Adrenal gland (tissue), 12 donors: Measurements from ENCODE around the gene ZNF664. TPM values are rescaled to one million over a fixed set of nuclear protein-coding genes. Genes with fewer than 3 reads are reported as not detected.

ENCODE experiments used
- DNase-seq, 7 donors: peaks; one replicate each; pipeline ENCODE4 v3.0.0-alpha.2; 2019 to 2020
- H3K27ac ChIP-seq, 5 donors: fragments of 200-600 bp; sonication (generic) in 4 of 5; 1 replicate in 3 of 5; 2 replicates in 2 of 5; pipeline versions ENCODE4 v1.5.1 to v1.8.0; 2016 to 2020; ENCODE audit warnings: mild to moderate bottlenecking in 1 of 5
- H3K27me3 ChIP-seq: fragments of 200-600 bp; 2 replicates; pipeline ENCODE4 v1.8.0; 2021
- H3K36me3 ChIP-seq, 2 donors: fragments of 200-600 bp; replicated peaks in 1 of 2; 1 replicate in 1 of 2; 2 replicates in 1 of 2; pipeline versions ENCODE4 v1.5.1 to v1.8.0; 2018 to 2022
- H3K4me1 ChIP-seq, 2 donors: fragments of 200-600 bp; replicated peaks in 1 of 2; 1 replicate in 1 of 2; 2 replicates in 1 of 2; pipeline versions ENCODE4 v1.5.1 to v1.8.0; 2018 to 2021
- H3K4me3 ChIP-seq, 4 donors: fragments of 200-600 bp; sonication (generic) in 3 of 4; one replicate each; pipeline ENCODE4 v1.5.1; 2016 to 2018
- H3K9me3 ChIP-seq, 3 donors: fragments of 200-600 bp; sonication (generic) in 1 of 3; replicated peaks in 1 of 3; 1 replicate in 2 of 3; 2 replicates in 1 of 3; pipeline versions ENCODE4 v1.5.1 to v1.8.0; 2016 to 2021
- POLR2A ChIP-seq, 2 donors: fragments of 450-650 bp; IDR thresholded peaks; one replicate each; pipeline ENCODE4 v1.6.1; 2017; ENCODE audit warnings: antibody characterized with exemption in 2 of 2, mild to moderate bottlenecking in 2 of 2, moderate library complexity in 1 of 2
- WGBS, 4 donors: extraction: QIAGEN DNeasy Blood & Tissue Kit in 2 of 4; methylation state at CpG; one replicate each; pipeline versions ENCODE4 v1.1.5 to v1.1.7; 2013 to 2017; 5-methylcytosine and 5-hydroxymethylcytosine counted together
- intact Hi-C, 2 donors: fragments of 100-400 bp; cut with DNase I; formaldehyde crosslinking; loops; one replicate each; pipeline versions ENCODE4 v1.14.1 to v1.15.0; 2022 to 2023
- polyA plus RNA-seq, 3 donors: library from polyadenylated mRNA; stranded (reverse); fragments of 200-250 nt in 2 of 3; fragments of 350-450 nt in 1 of 3; fragmentation: Illumina TruSeq in 1 of 3; extraction: RNeasy Lipid Tissue Mini Kit (QIAGEN cat#74804) in 1 of 3; gene quantifications; one replicate each; pipeline ENCODE4 v1.2.3, GENCODE V29; 2013 to 2014
- total RNA-seq, 9 donors: library from RNA; depleted of rRNA in 4 of 9; stranded (reverse); fragments of >200 nt in 4 of 9; fragments of 120-200 nt in 1 of 9; fragmentation: NEBNext Ultra II Directional in 1 of 9; extraction: Animal tissue kit (Norgen Biotek cat#: 25700) in 1 of 9; gene quantifications; one replicate each; pipeline versions ENCODE4 v1.1.0 to v1.2.4, GENCODE V29; 2013 to 2023
- TF ChIP-seq, protein P1 (sequence below), 6 experiments: fragments of 450-650 bp in 4 of 6; fragments of 200-600 bp in 2 of 6; sonication (generic) in 1 of 6; IDR thresholded peaks; 1 replicate in 5 of 6; 2 replicates in 1 of 6; pipeline versions ENCODE4 v1.5.1 to v1.8.0; 2016 to 2021; ENCODE audit warnings: antibody characterized with exemption in 6 of 6, mild to moderate bottlenecking in 2 of 6, moderate library complexity in 1 of 6
- donor health status: healthy with polysubstance abuse.
- donor health status: Bipolar disorder and iron deficiency.
- donor health status: DM: yes; HTN: yes; CAD: no.
- donor health status: DM: no; HTN: no; CAD: no.
- donor health status: DM: no; HTN: no; CAD: no.
- donor health status: DM: yes; HTN: yes; CAD: no.

ZNF664 gene
- total and polyA plus RNA-seq, 12 donors: 19.6 to 66.9 (median 49.4) TPM

DNA sequence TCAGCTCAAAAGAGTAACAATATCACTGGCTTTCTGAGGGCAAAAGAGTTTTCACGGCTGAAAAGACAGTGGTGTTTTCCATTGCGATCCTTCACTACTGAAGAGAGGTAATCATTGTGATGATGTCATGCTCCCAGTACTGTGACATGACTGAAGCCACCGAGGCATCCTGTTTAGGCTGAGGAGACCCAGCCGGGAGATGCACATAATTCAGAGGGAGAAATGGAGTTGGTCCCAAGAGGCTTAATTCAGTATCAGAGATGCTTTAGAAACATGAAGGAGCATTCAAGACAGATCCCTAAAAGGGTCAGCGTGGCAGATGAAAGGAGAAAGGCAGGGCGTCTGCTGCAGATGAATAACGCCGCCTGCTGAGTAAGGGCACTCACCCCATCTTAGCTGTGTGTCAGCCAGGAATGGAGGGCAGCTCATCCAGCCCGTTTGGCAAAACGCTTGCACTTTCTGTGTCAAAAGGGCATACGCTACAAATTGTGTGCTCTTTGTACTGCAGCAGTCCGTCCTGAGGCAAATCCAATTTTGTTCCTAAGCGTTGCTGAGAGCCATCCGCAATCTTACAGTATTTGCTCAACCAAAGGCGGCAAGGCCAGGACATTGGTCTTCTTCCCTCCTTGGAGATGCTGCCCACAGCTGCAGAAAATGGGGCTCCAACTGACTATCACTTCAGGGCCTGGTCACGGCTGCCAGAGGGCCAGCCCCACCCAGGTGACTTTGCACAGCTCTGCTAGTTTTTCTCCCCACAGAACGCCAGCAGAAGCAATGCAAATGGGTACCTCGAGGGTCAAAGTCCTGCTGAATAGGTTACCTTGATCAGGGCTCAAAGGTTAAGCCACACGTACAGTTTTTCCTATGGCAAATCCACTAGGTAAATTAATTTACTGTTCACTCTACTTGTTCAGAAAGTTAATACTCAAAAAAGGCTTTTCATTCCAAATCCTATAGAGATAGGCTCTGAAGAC, 23.9 kb upstream of the ZNF664 start:
- WGBS, 4 donors: 85 to 86% (median 85%) methylated on average over 19 of the region's 19 CpGs
- Histone ChIP-seq H3K4me3 (no peak overlapping the region), H3K27me3 (no peaks in the 10 kb centered on the region), H3K4me1 (peaks cover 0 to 8% of the 10 kb centered on the region in 2 donors), H3K9me3 (no peaks in the 10 kb centered on the region), H3K27ac (no peak overlapping the region), H3K36me3 (no peaks in the 10 kb centered on the region)
- TF ChIP-seq, protein P1, sequence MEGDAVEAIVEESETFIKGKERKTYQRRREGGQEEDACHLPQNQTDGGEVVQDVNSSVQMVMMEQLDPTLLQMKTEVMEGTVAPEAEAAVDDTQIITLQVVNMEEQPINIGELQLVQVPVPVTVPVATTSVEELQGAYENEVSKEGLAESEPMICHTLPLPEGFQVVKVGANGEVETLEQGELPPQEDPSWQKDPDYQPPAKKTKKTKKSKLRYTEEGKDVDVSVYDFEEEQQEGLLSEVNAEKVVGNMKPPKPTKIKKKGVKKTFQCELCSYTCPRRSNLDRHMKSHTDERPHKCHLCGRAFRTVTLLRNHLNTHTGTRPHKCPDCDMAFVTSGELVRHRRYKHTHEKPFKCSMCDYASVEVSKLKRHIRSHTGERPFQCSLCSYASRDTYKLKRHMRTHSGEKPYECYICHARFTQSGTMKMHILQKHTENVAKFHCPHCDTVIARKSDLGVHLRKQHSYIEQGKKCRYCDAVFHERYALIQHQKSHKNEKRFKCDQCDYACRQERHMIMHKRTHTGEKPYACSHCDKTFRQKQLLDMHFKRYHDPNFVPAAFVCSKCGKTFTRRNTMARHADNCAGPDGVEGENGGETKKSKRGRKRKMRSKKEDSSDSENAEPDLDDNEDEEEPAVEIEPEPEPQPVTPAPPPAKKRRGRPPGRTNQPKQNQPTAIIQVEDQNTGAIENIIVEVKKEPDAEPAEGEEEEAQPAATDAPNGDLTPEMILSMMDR (IDR thresholded peaks at IDR 0.05): no peak
- no peak for TF ChIP-seq POLR2A (IDR thresholded peaks at IDR 0.05)
- DNase-seq: peak in 1 of 7 donors; percentile 44
- intact Hi-C loops: no loop called here

DNA sequence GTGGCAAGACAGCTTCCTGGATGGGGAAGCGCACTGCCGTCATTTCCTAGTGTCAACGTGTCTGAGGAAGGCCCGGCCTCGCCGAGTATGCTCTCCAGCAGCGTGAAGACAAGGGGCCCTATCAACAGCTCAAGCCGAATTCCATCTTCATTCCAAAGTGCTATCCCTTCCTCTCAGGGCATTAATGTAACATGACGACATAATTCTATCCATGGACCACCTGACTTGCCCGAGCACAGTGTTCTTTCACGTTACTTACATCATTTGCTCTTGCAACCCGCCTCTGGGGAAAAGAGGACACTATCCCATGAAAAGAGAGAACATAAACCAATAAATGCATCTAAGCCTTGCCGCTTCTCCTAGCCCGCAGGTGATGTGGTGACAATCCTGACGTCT, 23.2 kb upstream of the ZNF664 start:
- WGBS, 4 donors: 91 to 95% (median 93%) methylated on average over 15 of the region's 15 CpGs
- Histone ChIP-seq H3K4me3 (no peak overlapping the region), H3K27ac (no peak overlapping the region), H3K9me3 (no peaks in the 10 kb centered on the region), H3K4me1 (peaks cover 0 to 8% of the 10 kb centered on the region in 2 donors), H3K27me3 (no peaks in the 10 kb centered on the region), H3K36me3 (no peaks in the 10 kb centered on the region)
- peak in 1 of 7 donors; percentile 25 for DNase-seq
- intact Hi-C loops: no loop called here
- TF ChIP-seq POLR2A (IDR thresholded peaks at IDR 0.05): no peak
- TF ChIP-seq, protein P1 (IDR thresholded peaks at IDR 0.05): no peak

DNA sequence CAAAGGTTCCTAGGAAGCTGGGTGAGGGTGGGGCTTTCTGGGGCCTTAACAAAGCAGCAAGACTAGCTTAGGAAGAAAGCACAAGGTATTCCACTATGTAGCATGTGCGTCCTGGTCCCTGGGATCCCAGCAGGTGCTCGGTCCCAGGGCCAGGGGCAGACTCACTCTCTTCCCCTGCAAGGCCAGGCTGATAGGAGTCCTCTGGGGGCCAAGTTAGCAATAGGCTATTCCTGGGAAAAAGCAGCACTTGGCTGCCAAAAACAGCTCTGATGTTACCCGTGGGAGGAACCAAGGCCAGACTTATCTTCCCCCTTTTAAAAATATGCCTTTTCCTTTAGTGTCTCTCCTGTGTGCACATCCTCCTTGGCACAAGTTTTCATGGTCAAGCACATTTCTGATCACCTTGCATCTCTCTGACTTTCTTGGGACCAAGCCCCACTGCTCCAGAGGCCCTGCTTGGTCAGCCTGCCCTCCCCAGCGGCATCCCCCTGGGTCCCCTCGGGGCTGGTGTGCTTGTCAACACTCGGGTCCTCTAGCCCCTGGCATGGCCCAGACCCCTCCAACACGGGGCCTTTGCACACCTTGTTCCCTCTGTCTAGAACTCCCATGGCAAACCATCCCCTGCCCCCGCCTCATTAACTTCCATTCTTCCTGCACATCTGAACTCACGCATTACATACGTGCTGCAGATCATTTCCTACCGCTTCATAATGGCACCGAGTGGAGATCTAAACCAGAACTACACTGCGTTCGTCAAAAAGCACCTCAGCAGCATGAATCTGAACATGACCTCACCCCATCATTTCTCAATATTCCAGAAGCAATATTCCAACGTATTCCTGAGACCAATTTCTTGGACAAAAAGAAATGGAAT, 22.3 kb upstream of the ZNF664 start:
- no peaks in the 10 kb centered on the region for H3K36me3 ChIP-seq
- H3K4me3 ChIP-seq: no peak overlapping the region
- no peaks in the 10 kb centered on the region for H3K9me3 ChIP-seq
- 79 to 85% (median 84%) methylated on average over 15 of the region's 15 CpGs for WGBS, 4 donors
- H3K27me3 ChIP-seq: no peaks in the 10 kb centered on the region
- peak in 5 of 7 donors; percentile 8 to 44 (median 25) for DNase-seq
- H3K4me1 ChIP-seq: peaks cover 0 to 8% of the 10 kb centered on the region in 2 donors
- intact Hi-C loops: no loop called here
- H3K27ac ChIP-seq: no peak overlapping the region
- no peak for TF ChIP-seq POLR2A (IDR thresholded peaks at IDR 0.05)
- TF ChIP-seq, protein P1 (IDR thresholded peaks at IDR 0.05): no peak

DNA sequence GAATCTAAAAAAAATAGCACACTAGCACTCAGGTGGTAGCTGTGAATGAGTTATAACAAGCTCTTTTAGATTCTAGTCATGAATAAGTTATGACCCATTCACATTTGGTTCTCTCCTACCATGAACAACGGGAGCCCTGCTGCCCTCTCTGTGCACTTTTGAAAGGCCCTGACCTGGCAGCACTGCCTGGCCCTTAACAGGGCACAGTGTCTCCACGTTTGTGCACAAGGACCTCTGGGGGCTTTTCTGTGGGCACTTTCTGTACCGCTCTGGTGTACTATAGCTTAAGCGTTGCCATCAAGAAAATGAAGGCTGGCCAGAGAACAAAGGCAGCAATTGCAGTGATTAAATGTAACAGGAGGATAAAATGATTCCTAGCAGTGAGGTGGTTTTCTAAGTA, 21.5 kb upstream of the ZNF664 start:
- whole genome bisulfite sequencing, 4 donors: 72 to 80% (median 78%) methylated on average over 4 of the region's 4 CpGs
- no peak overlapping the region for H3K4me3 ChIP-seq
- peak in 1 of 7 donors; percentile 35 for DNase-seq
- intact Hi-C loops: no loop called here
- H3K9me3 ChIP-seq: no peaks in the 10 kb centered on the region
- H3K27me3 ChIP-seq: no peaks in the 10 kb centered on the region
- no peak for TF ChIP-seq POLR2A (IDR thresholded peaks at IDR 0.05)
- TF ChIP-seq, protein P1 (IDR thresholded peaks at IDR 0.05): no peak
- H3K27ac ChIP-seq: no peak overlapping the region
- peaks cover 0 to 8% of the 10 kb centered on the region in 2 donors for H3K4me1 ChIP-seq
- no peaks in the 10 kb centered on the region for H3K36me3 ChIP-seq
